Measurements from ENCODE around the gene WHRN.

WHRN gene

GRCh38 chr9:114433720-114434255, 71.5 kb downstream of the WHRN start:
- H3K4me1 ChIP-seq (ENCODE audit: control insufficient read depth, low read depth, low read length) = no peaks in the 10 kb centered on the region
- H2AK5ac ChIP-seq (ENCODE audit: low read length) = no peak overlapping the region
- no peak overlapping the region for H3K9ac ChIP-seq (ENCODE audit: low read length)
- no peaks in the 10 kb centered on the region for H3K79me2 ChIP-seq (ENCODE audit: control insufficient read depth, insufficient read depth, low read length)
- H3K23ac ChIP-seq (ENCODE audit: low read length) = no peak overlapping the region
- no peak overlapping the region for H3K4ac ChIP-seq (ENCODE audit: low read depth, low read length)
- no peak overlapping the region for H3K4me3 ChIP-seq (ENCODE audit: low read length)
- H3K27me3 ChIP-seq (ENCODE audit: insufficient read depth, low read length, poor library complexity) = no peaks in the 10 kb centered on the region
- H2BK5ac ChIP-seq (ENCODE audit: low read length) = no peak overlapping the region
- no peak overlapping the region for H4K8ac ChIP-seq (ENCODE audit: low read depth, low read length)
- no peak overlapping the region for H3K56ac ChIP-seq (ENCODE audit: low read length)
- H2BK15ac ChIP-seq (replicated peaks; ENCODE audit: low read depth) = no peak overlapping the region
- no peaks in the 10 kb centered on the region for H3K79me1 ChIP-seq (ENCODE audit: low read length)
- H2BK120ac ChIP-seq (ENCODE audit: low read depth, low read length) = no peak overlapping the region
- H3K36me3 ChIP-seq (ENCODE audit: control insufficient read depth, insufficient read depth, low read length) = no peaks in the 10 kb centered on the region
- H3K18ac ChIP-seq (ENCODE audit: low read length) = no peak overlapping the region
- WGBS (ENCODE audit: extremely low coverage, insufficient coverage, low lambda C conversion rate) = no CpG with 5 or more reads among the region's 6 CpGs
- no peak overlapping the region for H3K4me2 ChIP-seq (ENCODE audit: low read length)
- no peak for DNase-seq
- no peak overlapping the region for H3K27ac ChIP-seq (ENCODE audit: low read depth, low read length)
- H4K5ac ChIP-seq (ENCODE audit: low read length) = no peak overlapping the region

GRCh38 chr9:114433086-114433485, 72.2 kb downstream of the WHRN start:
- H3K4me2 ChIP-seq (ENCODE audit: low read length) = no peak overlapping the region
- no peak overlapping the region for H4K8ac ChIP-seq (ENCODE audit: low read depth, low read length)
- no peak overlapping the region for H3K4ac ChIP-seq (ENCODE audit: low read depth, low read length)
- no peak overlapping the region for H2AK5ac ChIP-seq (ENCODE audit: low read length)
- WGBS (ENCODE audit: extremely low coverage, insufficient coverage, low lambda C conversion rate) = no CpG with 5 or more reads among the region's 15 CpGs
- H3K23ac ChIP-seq (ENCODE audit: low read length) = no peak overlapping the region
- H3K36me3 ChIP-seq (ENCODE audit: control insufficient read depth, insufficient read depth, low read length) = no peaks in the 10 kb centered on the region
- no peaks in the 10 kb centered on the region for H3K4me1 ChIP-seq (ENCODE audit: control insufficient read depth, low read depth, low read length)
- H3K18ac ChIP-seq (ENCODE audit: low read length) = no peak overlapping the region
- no peak overlapping the region for H3K4me3 ChIP-seq (ENCODE audit: low read length)
- no peak overlapping the region for H2BK120ac ChIP-seq (ENCODE audit: low read depth, low read length)
- no peak overlapping the region for H3K9ac ChIP-seq (ENCODE audit: low read length)
- no peak overlapping the region for H2BK5ac ChIP-seq (ENCODE audit: low read length)
- H3K79me2 ChIP-seq (ENCODE audit: control insufficient read depth, insufficient read depth, low read length) = no peaks in the 10 kb centered on the region
- no peak overlapping the region for H3K56ac ChIP-seq (ENCODE audit: low read length)
- H4K5ac ChIP-seq (ENCODE audit: low read length) = no peak overlapping the region
- no peaks in the 10 kb centered on the region for H3K27me3 ChIP-seq (ENCODE audit: insufficient read depth, low read length, poor library complexity)
- H3K79me1 ChIP-seq (ENCODE audit: low read length) = no peaks in the 10 kb centered on the region
- DNase-seq = no peak
- no peak overlapping the region for H2BK15ac ChIP-seq (replicated peaks; ENCODE audit: low read depth)
- no peak overlapping the region for H3K27ac ChIP-seq (ENCODE audit: low read depth, low read length)

GRCh38 chr9:114432323-114433067, 72.8 kb downstream of the WHRN start:
- no peak overlapping the region for H3K4me3 ChIP-seq (ENCODE audit: low read length)
- H4K5ac ChIP-seq (ENCODE audit: low read length) = no peak overlapping the region
- DNase-seq = no peak
- WGBS (ENCODE audit: extremely low coverage, insufficient coverage, low lambda C conversion rate) = no CpG with 5 or more reads among the region's 6 CpGs
- H2BK120ac ChIP-seq (ENCODE audit: low read depth, low read length) = no peak overlapping the region
- H3K23ac ChIP-seq (ENCODE audit: low read length) = no peak overlapping the region
- H3K4me1 ChIP-seq (ENCODE audit: control insufficient read depth, low read depth, low read length) = no peaks in the 10 kb centered on the region
- no peaks in the 10 kb centered on the region for H3K79me2 ChIP-seq (ENCODE audit: control insufficient read depth, insufficient read depth, low read length)
- no peak overlapping the region for H3K4ac ChIP-seq (ENCODE audit: low read depth, low read length)
- H3K27me3 ChIP-seq (ENCODE audit: insufficient read depth, low read length, poor library complexity) = no peaks in the 10 kb centered on the region
- no peak overlapping the region for H4K8ac ChIP-seq (ENCODE audit: low read depth, low read length)
- H3K27ac ChIP-seq (ENCODE audit: low read depth, low read length) = no peak overlapping the region
- H3K4me2 ChIP-seq (ENCODE audit: low read length) = no peak overlapping the region
- H3K56ac ChIP-seq (ENCODE audit: low read length) = no peak overlapping the region
- no peaks in the 10 kb centered on the region for H3K36me3 ChIP-seq (ENCODE audit: control insufficient read depth, insufficient read depth, low read length)
- H2AK5ac ChIP-seq (ENCODE audit: low read length) = no peak overlapping the region
- no peak overlapping the region for H3K9ac ChIP-seq (ENCODE audit: low read length)
- no peak overlapping the region for H2BK5ac ChIP-seq (ENCODE audit: low read length)
- H2BK15ac ChIP-seq (replicated peaks; ENCODE audit: low read depth) = no peak overlapping the region
- H3K79me1 ChIP-seq (ENCODE audit: low read length) = no peaks in the 10 kb centered on the region
- H3K18ac ChIP-seq (ENCODE audit: low read length) = no peak overlapping the region

- WGBS (ENCODE audit: extremely low coverage, insufficient coverage, low lambda C conversion rate) = no CpG with 5 or more reads among the region's 6 CpGs
- H3K4me1 ChIP-seq (ENCODE audit: control insufficient read depth, low read depth, low read length) = no peaks in the 10 kb centered on the region
- DNase-seq = no peak
- H2BK120ac ChIP-seq (ENCODE audit: low read depth, low read length) = no peak overlapping the region
- H3K4me3 ChIP-seq (ENCODE audit: low read length) = no peak overlapping the region
- no peaks in the 10 kb centered on the region for H3K27me3 ChIP-seq (ENCODE audit: insufficient read depth, low read length, poor library complexity)
- no peak overlapping the region for H3K18ac ChIP-seq (ENCODE audit: low read length)
- no peaks in the 10 kb centered on the region for H3K36me3 ChIP-seq (ENCODE audit: control insufficient read depth, insufficient read depth, low read length)
- H4K5ac ChIP-seq (ENCODE audit: low read length) = no peak overlapping the region
- no peak overlapping the region for H3K4me2 ChIP-seq (ENCODE audit: low read length)
- no peak overlapping the region for H2BK5ac ChIP-seq (ENCODE audit: low read length)
- no peak overlapping the region for H4K8ac ChIP-seq (ENCODE audit: low read depth, low read length)
- H3K27ac ChIP-seq (ENCODE audit: low read depth, low read length) = no peak overlapping the region
- H2BK15ac ChIP-seq (replicated peaks; ENCODE audit: low read depth) = no peak overlapping the region
- H3K79me2 ChIP-seq (ENCODE audit: control insufficient read depth, insufficient read depth, low read length) = no peaks in the 10 kb centered on the region
- H3K4ac ChIP-seq (ENCODE audit: low read depth, low read length) = no peak overlapping the region
- no peak overlapping the region for H3K9ac ChIP-seq (ENCODE audit: low read length)
- H3K23ac ChIP-seq (ENCODE audit: low read length) = no peak overlapping the region
- H3K79me1 ChIP-seq (ENCODE audit: low read length) = no peaks in the 10 kb centered on the region
- H3K56ac ChIP-seq (ENCODE audit: low read length) = no peak overlapping the region
- H2AK5ac ChIP-seq (ENCODE audit: low read length) = no peak overlapping the region
Observed at GRCh38 chr9:114431770-114432169, 73.5 kb downstream of the WHRN start.

GRCh38 chr9:114431003-114431402, 74.3 kb downstream of the WHRN start:
- Histone ChIP-seq H4K5ac (ENCODE audit: low read length) (no peak overlapping the region), H3K36me3 (ENCODE audit: control insufficient read depth, insufficient read depth, low read length) (no peaks in the 10 kb centered on the region), H3K18ac (ENCODE audit: low read length) (no peak overlapping the region), H3K4me2 (ENCODE audit: low read length) (no peak overlapping the region), H3K27me3 (ENCODE audit: insufficient read depth, low read length, poor library complexity) (no peaks in the 10 kb centered on the region), H3K4me1 (ENCODE audit: control insufficient read depth, low read depth, low read length) (no peaks in the 10 kb centered on the region), H2BK120ac (ENCODE audit: low read depth, low read length) (no peak overlapping the region), H2BK5ac (ENCODE audit: low read length) (no peak overlapping the region), H3K4ac (ENCODE audit: low read depth, low read length) (no peak overlapping the region), H2BK15ac (replicated peaks; ENCODE audit: low read depth) (no peak overlapping the region), H3K56ac (ENCODE audit: low read length) (no peak overlapping the region), H3K9ac (ENCODE audit: low read length) (no peak overlapping the region), H3K79me2 (ENCODE audit: control insufficient read depth, insufficient read depth, low read length) (no peaks in the 10 kb centered on the region), H2AK5ac (ENCODE audit: low read length) (no peak overlapping the region), H3K4me3 (ENCODE audit: low read length) (no peak overlapping the region), H3K27ac (ENCODE audit: low read depth, low read length) (no peak overlapping the region), H4K8ac (ENCODE audit: low read depth, low read length) (no peak overlapping the region), H3K79me1 (ENCODE audit: low read length) (no peaks in the 10 kb centered on the region), H3K23ac (ENCODE audit: low read length) (no peak overlapping the region)
- no peak for DNase-seq
- WGBS (ENCODE audit: extremely low coverage, insufficient coverage, low lambda C conversion rate) = no CpG with 5 or more reads among the region's 4 CpGs

GRCh38 chr9:114430457-114430856, 74.8 kb downstream of the WHRN start:
- Histone ChIP-seq H3K56ac (ENCODE audit: low read length) (no peak overlapping the region), H3K23ac (ENCODE audit: low read length) (no peak overlapping the region), H3K4me3 (ENCODE audit: low read length) (no peak overlapping the region), H3K27ac (ENCODE audit: low read depth, low read length) (no peak overlapping the region), H3K4me1 (ENCODE audit: control insufficient read depth, low read depth, low read length) (no peaks in the 10 kb centered on the region), H2BK5ac (ENCODE audit: low read length) (no peak overlapping the region), H3K79me1 (ENCODE audit: low read length) (no peaks in the 10 kb centered on the region), H4K5ac (ENCODE audit: low read length) (no peak overlapping the region), H3K79me2 (ENCODE audit: control insufficient read depth, insufficient read depth, low read length) (no peaks in the 10 kb centered on the region), H3K4ac (ENCODE audit: low read depth, low read length) (no peak overlapping the region), H3K27me3 (ENCODE audit: insufficient read depth, low read length, poor library complexity) (no peaks in the 10 kb centered on the region), H3K4me2 (ENCODE audit: low read length) (no peak overlapping the region), H2BK120ac (ENCODE audit: low read depth, low read length) (no peak overlapping the region), H3K9ac (ENCODE audit: low read length) (no peak overlapping the region), H3K36me3 (ENCODE audit: control insufficient read depth, insufficient read depth, low read length) (no peaks in the 10 kb centered on the region), H2AK5ac (ENCODE audit: low read length) (no peak overlapping the region), H2BK15ac (replicated peaks; ENCODE audit: low read depth) (no peak overlapping the region), H3K18ac (ENCODE audit: low read length) (no peak overlapping the region), H4K8ac (ENCODE audit: low read depth, low read length) (no peak overlapping the region)
- peak; percentile 24 for DNase-seq
- WGBS (ENCODE audit: extremely low coverage, insufficient coverage, low lambda C conversion rate) = no CpG with 5 or more reads among the region's 5 CpGs

All from mesendoderm (in vitro differentiated cells).